C4-2B (cell line): Measurements from ENCODE around the gene VSTM4.

Experiments used
- CTCF ChIP-seq: fragments of 450-650 bp; conservative IDR thresholded peaks from 2 replicates; pipeline ENCODE4 v1.5.1; 2017; ENCODE audit warnings: mild to moderate bottlenecking
- ZFX ChIP-seq: fragments of 450-650 bp; IDR thresholded peaks from 2 replicates; pipeline ENCODE4 v1.6.1; 2017

DNA sequence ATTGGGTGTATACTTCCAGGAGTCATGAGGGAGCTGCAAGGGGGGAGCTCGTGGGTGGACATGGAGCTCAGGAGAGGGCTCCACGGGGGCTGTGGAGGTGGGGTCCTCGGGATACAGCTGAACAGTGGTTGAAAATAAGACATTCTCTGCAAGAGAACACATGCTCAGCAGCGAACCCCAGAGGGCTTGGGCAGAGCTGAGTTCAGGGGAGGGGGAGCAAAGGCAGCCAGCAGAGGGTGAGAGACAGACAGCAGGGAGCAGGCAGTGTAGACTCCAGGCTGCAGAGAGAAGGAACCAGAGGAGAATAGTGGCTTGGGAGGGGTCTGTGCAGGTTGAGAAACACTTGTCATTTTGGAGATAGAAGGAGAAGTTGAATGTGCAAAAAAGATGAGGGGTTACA, 102.7 kb downstream of the VSTM4 start:
- TF ChIP-seq CTCF (no peak), ZFX (no peak)
